ENCODE results near the gene RABAC1.
A peak's percentile ranks its signal among the peaks of the same experiment; 100 is the strongest.

RABAC1 gene

DNA sequence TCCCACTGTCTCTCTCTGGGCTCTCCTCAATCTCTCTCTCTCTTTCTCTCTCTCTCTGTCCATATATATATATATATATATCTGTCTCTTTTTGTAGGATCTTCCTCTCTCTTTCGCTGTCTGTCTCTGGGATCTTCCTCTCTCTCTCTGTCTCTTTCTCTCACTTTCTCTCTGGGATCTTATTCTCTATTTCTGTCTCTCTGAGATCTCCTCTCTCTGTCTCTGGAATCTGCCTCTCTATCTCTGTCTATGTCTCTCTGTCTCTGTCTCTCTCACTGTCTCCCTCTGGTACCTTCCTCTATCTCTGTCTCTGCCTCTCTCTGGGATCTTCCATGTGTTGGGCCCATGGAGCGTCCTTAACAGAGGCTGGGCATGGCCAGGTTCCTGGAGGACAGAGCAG lies 31.5 kb upstream of the RABAC1 start:
- Mint-ChIP-seq H3K4me1 (peaks cover 17% of the 10 kb centered on the region), H3K27ac (no peak overlapping the region), H3K36me3 (ENCODE audit: low read depth) (no peaks in the 10 kb centered on the region), H3K27me3 (ENCODE audit: low read depth, poor library complexity) (peaks cover 37% of the 10 kb centered on the region), H3K4me3 (no peak overlapping the region), H3K9me3 (no peaks in the 10 kb centered on the region)
- no peak for DNase-seq
- TF ChIP-seq, protein P1, sequence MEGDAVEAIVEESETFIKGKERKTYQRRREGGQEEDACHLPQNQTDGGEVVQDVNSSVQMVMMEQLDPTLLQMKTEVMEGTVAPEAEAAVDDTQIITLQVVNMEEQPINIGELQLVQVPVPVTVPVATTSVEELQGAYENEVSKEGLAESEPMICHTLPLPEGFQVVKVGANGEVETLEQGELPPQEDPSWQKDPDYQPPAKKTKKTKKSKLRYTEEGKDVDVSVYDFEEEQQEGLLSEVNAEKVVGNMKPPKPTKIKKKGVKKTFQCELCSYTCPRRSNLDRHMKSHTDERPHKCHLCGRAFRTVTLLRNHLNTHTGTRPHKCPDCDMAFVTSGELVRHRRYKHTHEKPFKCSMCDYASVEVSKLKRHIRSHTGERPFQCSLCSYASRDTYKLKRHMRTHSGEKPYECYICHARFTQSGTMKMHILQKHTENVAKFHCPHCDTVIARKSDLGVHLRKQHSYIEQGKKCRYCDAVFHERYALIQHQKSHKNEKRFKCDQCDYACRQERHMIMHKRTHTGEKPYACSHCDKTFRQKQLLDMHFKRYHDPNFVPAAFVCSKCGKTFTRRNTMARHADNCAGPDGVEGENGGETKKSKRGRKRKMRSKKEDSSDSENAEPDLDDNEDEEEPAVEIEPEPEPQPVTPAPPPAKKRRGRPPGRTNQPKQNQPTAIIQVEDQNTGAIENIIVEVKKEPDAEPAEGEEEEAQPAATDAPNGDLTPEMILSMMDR (IDR thresholded peaks at IDR 0.05): no peak

DNA sequence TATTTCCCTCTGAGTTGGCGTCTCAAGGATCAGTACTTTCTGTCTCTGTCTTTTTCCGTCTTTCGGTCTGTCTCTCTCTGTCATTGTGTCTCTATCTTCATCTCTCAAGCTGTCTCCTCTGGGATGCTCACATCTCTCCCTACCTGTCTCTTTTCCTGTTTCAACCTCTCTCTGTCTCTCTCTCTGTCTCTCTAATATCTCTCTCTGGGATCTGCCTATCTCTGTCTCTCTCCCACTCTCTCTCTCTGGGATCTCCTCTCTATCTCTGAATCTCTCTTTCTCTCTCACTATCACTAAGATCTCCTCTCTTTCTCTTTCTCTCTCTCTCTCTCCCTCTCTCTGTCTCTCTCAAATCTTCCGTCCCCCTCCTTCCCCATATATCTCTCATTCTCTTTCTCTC lies 30.9 kb upstream of the RABAC1 start:
- H3K36me3 Mint-ChIP-seq (ENCODE audit: low read depth): no peaks in the 10 kb centered on the region
- no peaks in the 10 kb centered on the region for H3K9me3 Mint-ChIP-seq
- peaks cover 31% of the 10 kb centered on the region for H3K27me3 Mint-ChIP-seq (ENCODE audit: low read depth, poor library complexity)
- no peak overlapping the region for H3K4me3 Mint-ChIP-seq
- H3K4me1 Mint-ChIP-seq: peaks cover 13% of the 10 kb centered on the region
- H3K27ac Mint-ChIP-seq: no peak overlapping the region
- TF ChIP-seq, protein P1 (IDR thresholded peaks at IDR 0.05): no peak
- no peak for DNase-seq

DNA sequence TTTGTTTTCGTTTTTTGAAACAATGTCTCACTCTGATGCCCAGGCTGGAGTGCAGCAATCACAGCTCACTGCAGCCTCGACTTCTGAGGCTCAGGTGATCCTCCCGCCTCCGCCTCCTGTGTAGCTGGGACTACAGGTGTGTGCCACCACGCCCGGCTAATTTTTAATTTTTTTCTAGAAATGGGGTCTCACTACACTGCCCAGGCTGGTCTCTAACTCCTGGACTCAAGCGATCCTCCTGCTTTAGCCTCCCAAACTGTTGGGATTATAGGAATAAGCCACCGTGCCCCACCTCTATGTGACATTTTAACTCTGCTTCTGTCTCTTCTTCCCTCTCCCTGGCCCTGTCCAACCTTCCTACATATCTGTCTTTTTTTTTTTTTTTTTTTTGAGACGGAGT lies 29.8 kb upstream of the RABAC1 start:
- H3K27ac Mint-ChIP-seq: no peak overlapping the region
- no peaks in the 10 kb centered on the region for H3K36me3 Mint-ChIP-seq (ENCODE audit: low read depth)
- DNase-seq: no peak
- H3K9me3 Mint-ChIP-seq: no peaks in the 10 kb centered on the region
- H3K4me1 Mint-ChIP-seq: peaks cover 10% of the 10 kb centered on the region
- peaks cover 29% of the 10 kb centered on the region for H3K27me3 Mint-ChIP-seq (ENCODE audit: low read depth, poor library complexity)
- TF ChIP-seq, protein P1 (IDR thresholded peaks at IDR 0.05): no peak
- H3K4me3 Mint-ChIP-seq: no peak overlapping the region

DNA sequence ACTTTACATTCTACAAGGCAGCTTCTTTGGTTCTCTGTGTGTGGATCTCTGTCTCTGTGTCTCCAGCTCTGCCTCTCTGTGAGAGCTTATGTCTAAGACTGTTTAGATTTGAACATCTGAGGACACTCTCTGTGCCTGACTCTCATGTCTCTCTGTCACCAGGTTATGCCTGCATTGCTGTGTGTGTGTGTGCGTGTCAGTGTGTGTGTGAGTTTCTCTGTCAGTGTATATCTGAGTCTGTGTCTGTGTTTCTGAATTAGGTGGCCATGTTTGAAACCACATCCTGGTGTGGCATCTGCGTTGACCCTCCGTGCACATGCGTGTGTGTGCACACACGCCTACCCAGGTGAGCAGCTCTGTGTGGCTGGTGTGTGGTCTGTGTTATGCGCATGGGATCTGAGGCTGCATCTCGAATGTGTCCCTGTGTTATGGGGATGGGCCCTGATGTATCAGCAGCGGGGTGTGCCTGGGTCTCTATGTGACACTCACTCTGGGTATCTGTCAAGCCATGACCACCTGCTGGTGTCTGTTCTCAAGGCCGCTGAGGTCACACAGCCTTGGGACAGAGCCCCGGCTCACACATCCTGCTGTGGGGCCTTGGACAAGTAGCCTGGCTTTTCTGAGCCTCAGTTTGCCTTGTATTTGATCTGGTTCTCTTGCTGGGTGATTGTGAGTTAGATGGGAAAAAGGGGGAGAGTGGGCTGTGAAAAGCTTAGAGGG lies 28.2 kb upstream of the RABAC1 start:
- Mint-ChIP-seq H3K27me3 (ENCODE audit: low read depth, poor library complexity) (peaks cover 14% of the 10 kb centered on the region), H3K4me1 (no peaks in the 10 kb centered on the region), H3K36me3 (ENCODE audit: low read depth) (no peaks in the 10 kb centered on the region), H3K27ac (peak overlapping the region; percentile 21), H3K9me3 (no peaks in the 10 kb centered on the region), H3K4me3 (no peak overlapping the region)
- TF ChIP-seq, protein P1 (IDR thresholded peaks at IDR 0.05): no peak
- DNase-seq: no peak

DNA sequence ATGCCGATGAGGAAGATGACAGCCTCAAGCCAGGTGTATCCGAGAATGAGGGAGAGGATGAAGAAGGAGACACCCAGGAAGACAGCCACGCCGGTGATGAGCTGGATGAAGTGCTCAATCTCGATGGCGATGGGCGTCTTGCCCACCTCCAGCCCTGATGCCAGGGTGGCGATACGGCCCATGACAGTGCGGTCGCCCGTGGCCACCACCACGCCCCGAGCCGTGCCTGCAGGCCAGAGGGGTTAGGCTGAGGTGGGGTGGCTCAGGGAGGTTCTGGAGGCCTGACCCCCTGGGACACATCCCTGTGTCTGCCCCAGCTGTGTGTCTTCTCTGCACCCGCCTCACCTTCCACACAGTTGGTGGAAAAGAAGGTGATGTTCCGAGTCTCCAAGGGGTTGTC lies 25.8 kb upstream of the RABAC1 start:
- Mint-ChIP-seq H3K9me3 (no peaks in the 10 kb centered on the region), H3K27ac (no peak overlapping the region), H3K36me3 (ENCODE audit: low read depth) (no peaks in the 10 kb centered on the region), H3K4me1 (no peaks in the 10 kb centered on the region), H3K27me3 (ENCODE audit: low read depth, poor library complexity) (peaks cover 11% of the 10 kb centered on the region), H3K4me3 (no peak overlapping the region)
- no peak for DNase-seq
- TF ChIP-seq, protein P1 (IDR thresholded peaks at IDR 0.05): no peak

DNA sequence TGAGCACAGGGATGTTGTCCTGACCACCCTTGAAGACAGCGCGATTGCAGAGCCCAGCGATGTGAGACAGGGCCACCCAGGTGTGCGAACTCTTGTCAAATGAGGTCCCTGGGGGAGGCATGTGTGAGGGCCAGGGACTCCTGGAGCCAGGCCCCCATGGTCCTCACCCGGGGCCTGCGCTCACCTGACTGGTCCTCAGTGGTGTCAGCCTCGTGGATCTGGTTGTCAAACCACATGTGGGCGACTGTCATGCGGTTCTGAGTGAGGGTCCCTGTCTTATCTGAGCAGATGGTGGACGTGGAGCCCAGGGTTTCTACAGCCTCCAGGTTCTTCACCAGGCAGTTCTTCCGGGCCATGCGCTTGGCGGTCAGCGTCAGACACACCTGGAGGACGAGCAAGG lies 22.6 kb upstream of the RABAC1 start:
- Mint-ChIP-seq H3K27me3 (ENCODE audit: low read depth, poor library complexity) (peaks cover 10% of the 10 kb centered on the region), H3K9me3 (no peaks in the 10 kb centered on the region), H3K36me3 (ENCODE audit: low read depth) (no peaks in the 10 kb centered on the region), H3K27ac (no peak overlapping the region), H3K4me3 (no peak overlapping the region), H3K4me1 (no peaks in the 10 kb centered on the region)
- TF ChIP-seq, protein P1 (IDR thresholded peaks at IDR 0.05): no peak
- DNase-seq: no peak

Data from nephron progenitor cell (in vitro differentiated cells).